HepG2 (cell line): Measurements from ENCODE around the gene UXS1. TPM values are rescaled to one million over a fixed set of nuclear protein-coding genes. Genes with fewer than 3 reads are reported as not detected.

ENCODE experiments used
- ATAC-seq: fragments of 200-7000 bp; cut with Tn5 transposase; 3 replicates; pipeline ENCODE4 v1.9.1; 2020; ENCODE audit warnings: mild to moderate bottlenecking, moderate library complexity
- BruUV-seq: library from RNA; stranded (reverse); fragments of 400-500 nt; replicated peaks from 2 replicates; lab custom pipeline; 2021; lab: Mats Ljungman, UMichigan
- CTCF ChIA-PET: fragments of 300-600 bp; formaldehyde crosslinking; extraction: SDS; loops from one replicate; lab custom pipeline; 2021; ENCODE audit warnings: low total read pairs, inconsistent platforms, low intra/inter-chr PET ratio; lab: Yijun Ruan, JAX
- POLR2A ChIA-PET: fragments of 350-600 bp; sonication (Branson Sonifier 250); formaldehyde crosslinking; loops from one replicate; lab custom pipeline; 2020; ENCODE audit warnings: antibody characterized with exemption, inconsistent platforms; lab: Yijun Ruan, JAX
- DNase-seq: peaks from one replicate; pipeline ENCODE4 v3.0.0-alpha.2; 2015; ENCODE audit warnings: low spot score
- FAIRE-seq: peaks from 3 replicates; lab custom pipeline; 2011; peaks lifted over from hg19 to GRCh38; lab: Jason Lieb, UNC
- H2AFZ ChIP-seq: one replicate; pipeline ENCODE4 v1.6.1; 2011; ENCODE audit warnings: low read length, inconsistent platforms
- H3K27ac ChIP-seq: fragments of 300-600 bp; 3 replicates; pipeline ENCODE4 v1.8.0; 2011; ENCODE audit warnings: mixed run types, mild to moderate bottlenecking, mixed read lengths, low read length, inconsistent platforms; ENCODE audit not compliant: insufficient read depth; ENCODE audit errors: extremely low read length
- H3K27me3 ChIP-seq, 2 experiments: fragments of 200-600 bp in 1 of 2; 2 replicates in 1 of 2; 3 replicates in 1 of 2; pipeline versions ENCODE4 v1.6.0 to v1.8.0; 2011; ENCODE audit warnings: low read length in 2 of 2, mild to moderate bottlenecking in 2 of 2, moderate library complexity in 2 of 2, inconsistent platforms in 1 of 2; ENCODE audit not compliant: insufficient read depth in 2 of 2, control insufficient read depth in 1 of 2
- H3K36me3 ChIP-seq, 2 experiments: fragments of 200-600 bp in 1 of 2; replicated peaks in 1 of 2; 2 replicates in 1 of 2; 3 replicates in 1 of 2; pipeline versions ENCODE4 v1.5.1 to v1.8.0; 2011; ENCODE audit warnings: low read length in 2 of 2, inconsistent platforms in 1 of 2; ENCODE audit not compliant: insufficient read depth in 2 of 2, control insufficient read depth in 1 of 2
- H3K4me1 ChIP-seq: 2 replicates; pipeline ENCODE4 v1.5.1; 2012; ENCODE audit warnings: low read length, inconsistent platforms; ENCODE audit not compliant: insufficient read depth
- H3K4me2 ChIP-seq: 2 replicates; pipeline ENCODE4 v1.6.0; 2011; ENCODE audit warnings: low read depth, low read length, inconsistent platforms
- H3K4me3 ChIP-seq, 3 experiments: fragments of 200-600 bp in 1 of 3; sonication (generic), shearing (Covaris generic) in 1 of 3; replicated peaks in 1 of 3; 2 replicates each; pipeline ENCODE4 v1.5.1; 2011 to 2016; ENCODE audit warnings: low read length in 3 of 3, inconsistent platforms in 2 of 3, low read depth in 2 of 3, mild to moderate bottlenecking in 2 of 3, control low read depth in 1 of 3, mixed read lengths in 1 of 3; ENCODE audit not compliant: insufficient read depth in 1 of 3
- H3K79me2 ChIP-seq: one replicate; pipeline ENCODE4 v1.6.1; 2011; ENCODE audit warnings: low read length, inconsistent platforms; ENCODE audit not compliant: insufficient read depth
- H3K9ac ChIP-seq: 2 replicates; pipeline ENCODE4 v1.6.0; 2011; ENCODE audit warnings: mild to moderate bottlenecking, low read depth, low read length, inconsistent platforms; ENCODE audit not compliant: insufficient read depth
- H3K9me3 ChIP-seq: 2 replicates; pipeline ENCODE4 v1.5.1; 2012; ENCODE audit warnings: mild to moderate bottlenecking, low read length
- H4K20me1 ChIP-seq: 2 replicates; pipeline ENCODE4 v1.6.0; 2011; ENCODE audit warnings: inconsistent platforms, mild to moderate bottlenecking, low read length, moderate library complexity; ENCODE audit not compliant: insufficient read depth
- AGO2 ChIP-seq: fragments of 200-400 bp; formaldehyde crosslinking; optimal IDR thresholded peaks from 2 replicates; pipeline ENCODE3; 2017; ENCODE audit warnings: mild to moderate bottlenecking, low read depth, low read length, moderate library complexity
- ATF7-NPFF ChIP-seq: sonication (generic); formaldehyde crosslinking; IDR thresholded peaks from 2 replicates; pipeline ENCODE4 v1.8.1; 2023; ENCODE audit warnings: mild to moderate bottlenecking, low read depth, missing genetic modification reagents, moderate library complexity
- FOSL2 ChIP-seq: sonication (generic); formaldehyde crosslinking; IDR thresholded peaks from 2 replicates; pipeline ENCODE4 v1.4.0; 2020; ENCODE audit warnings: missing genetic modification reagents
- IKZF4 ChIP-seq: sonication (generic); formaldehyde crosslinking; IDR thresholded peaks from 2 replicates; pipeline ENCODE4 v1.5.1; 2020; ENCODE audit warnings: borderline replicate concordance, mild to moderate bottlenecking, low read depth, missing genetic modification reagents; ENCODE audit errors: not compliant biosample characterization
- KMT2A ChIP-seq: sonication (generic); formaldehyde crosslinking; IDR thresholded peaks from 2 replicates; pipeline ENCODE4 v1.4.0; 2020; ENCODE audit warnings: missing genetic modification reagents
- RFXAP ChIP-seq: sonication (generic); formaldehyde crosslinking; IDR thresholded peaks from 2 replicates; pipeline ENCODE4 v1.4.0; 2020; ENCODE audit warnings: missing genetic modification reagents, borderline replicate concordance
- ZKSCAN8 ChIP-seq: IDR thresholded peaks from 2 replicates; pipeline ENCODE4 v1.6.1; 2016; ENCODE audit warnings: borderline replicate concordance, missing genetic modification reagents, missing compliant biosample characterization
- ZNF264 ChIP-seq: sonication (generic); formaldehyde crosslinking; IDR thresholded peaks from 2 replicates; pipeline ENCODE4 v1.4.0; 2020; ENCODE audit warnings: missing genetic modification reagents
- ZNF296 ChIP-seq: sonication (generic); formaldehyde crosslinking; conservative IDR thresholded peaks from 2 replicates; pipeline ENCODE4 v1.5.0; 2020; ENCODE audit warnings: mild to moderate bottlenecking, missing genetic modification reagents
- ZNF598 ChIP-seq: sonication (generic); formaldehyde crosslinking; IDR thresholded peaks from 2 replicates; pipeline ENCODE4 v1.5.1; 2020; ENCODE audit warnings: mild to moderate bottlenecking, missing genetic modification reagents, borderline replicate concordance
- ZNF672 ChIP-seq: sonication (generic); formaldehyde crosslinking; IDR thresholded peaks from 2 replicates; pipeline ENCODE4 v1.8.1; 2022; ENCODE audit warnings: missing genetic modification reagents
- ZSCAN12 ChIP-seq: sonication (generic); formaldehyde crosslinking; IDR thresholded peaks from 2 replicates; pipeline ENCODE4 v1.9.0; 2021; ENCODE audit warnings: mild to moderate bottlenecking, missing genetic modification reagents
- ZSCAN9 ChIP-seq: IDR thresholded peaks from 2 replicates; pipeline ENCODE4 v1.6.1; 2016; ENCODE audit warnings: borderline replicate concordance
- WGBS: methylation state at CpG from one replicate; pipeline ENCODE4 v1.1.6; 2017; ENCODE audit warnings: low lambda C conversion rate; 5-methylcytosine and 5-hydroxymethylcytosine counted together
- in situ Hi-C: cut with HindIII; loops from 2 replicates; pipeline ENCODE4 v1.10.0; 2017; ENCODE audit warnings: low pct_unique_long_range_greater_than_20kb; ENCODE audit not compliant: extremely low pct_ligation_motif_present
- intact Hi-C: fragments of 100-400 bp; cut with micrococcal nuclease; formaldehyde crosslinking; loops from one replicate; pipeline ENCODE4 v1.10.0; 2022; ENCODE audit not compliant: unreplicated experiment
- polyA plus RNA-seq, 8 experiments: library from polyadenylated mRNA; depleted of rRNA in 3 of 8; stranded (reverse) in 7 of 8; unstranded in 1 of 8; fragments of >200 nt; fragmentation: Illumina TruSeq in 4 of 8; extraction: Trizol in 4 of 8; gene quantifications; 2 replicates each; pipeline versions ENCODE4 v1.2.1 to v1.2.3, GENCODE V29; 2011 to 2016; ENCODE audit warnings: low read depth in 4 of 8, missing spikeins in 1 of 8, mixed read lengths in 1 of 8; ENCODE audit not compliant: insufficient read depth in 1 of 8
- total RNA-seq, 5 experiments: library from RNA; depleted of rRNA; stranded (reverse); fragments of >200 nt; fragmentation: Illumina TruSeq; extraction: Trizol; gene quantifications; 2 replicates each; pipeline ENCODE4 v1.2.3, GENCODE V29; 2016; ENCODE audit warnings: low read depth in 1 of 5
- TF ChIP-seq, protein P1 (sequence below): fragments of 450-650 bp; IDR thresholded peaks from 2 replicates; pipeline ENCODE4 v1.6.1; 2017; ENCODE audit warnings: mild to moderate bottlenecking
- TF ChIP-seq, protein P2 (sequence below): sonication (generic); formaldehyde crosslinking; IDR thresholded peaks from 2 replicates; pipeline ENCODE4 v1.9.0; 2021; ENCODE audit warnings: mild to moderate bottlenecking, missing genetic modification reagents

Gene UXS1
- total and polyA plus RNA-seq, 2 of the 13 experiments (the other 11 are each of a cell fraction or from before 2014, with no cell fraction given), result 53.3 to 110 TPM

DNA sequence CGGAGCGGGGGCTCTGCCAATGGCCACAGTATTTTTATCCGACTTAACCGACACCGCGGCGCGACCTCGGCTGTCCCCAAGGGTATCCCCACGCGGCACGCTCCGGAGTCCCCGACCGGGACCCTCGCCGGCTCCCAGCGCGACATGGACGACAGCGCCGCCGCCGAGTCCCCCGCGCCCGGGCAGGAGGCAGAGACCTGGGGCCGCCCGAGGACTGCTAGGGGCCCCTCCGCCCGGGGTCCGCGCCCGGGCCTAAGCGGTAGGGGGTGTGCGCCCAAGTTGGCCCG lies 468 bp downstream of the UXS1 start:
- intact Hi-C loops (loop anchor here (5.0 kb wide), 1 partner anchor 66 kb away; no protein-coding TSS in a partner anchor), in situ Hi-C loops (loop anchor here (25.0 kb wide), 1 partner anchor 856 kb away; the partner anchor contains the start of genes C2orf49 and TGFBRAP1)
- CTCF ChIA-PET, result no interaction called here
- no peak for FAIRE-seq
- Histone ChIP-seq H3K4me3 (peak overlapping the region; percentile 88 to 95 (median 91)), H3K9me3 (no peaks in the 10 kb centered on the region), H3K27ac (peak overlapping the region; percentile 60), H3K9ac (peak overlapping the region; percentile 80), H3K27me3 (no peaks in the 10 kb centered on the region; a peak in 1 of 5 replicates), H3K79me2 (peaks cover 46% of the 10 kb centered on the region), H3K4me2 (peak overlapping the region; percentile 99), H2AFZ (no peak overlapping the region), H3K36me3 (peaks cover 0 to 5% of the 10 kb centered on the region in 2 experiments; a peak in 1 of 5 replicates), H4K20me1 (peaks cover 4% of the 10 kb centered on the region; the same call in 1 of the 2 replicates), H3K4me1 (peaks cover 59% of the 10 kb centered on the region)
- POLR2A ChIA-PET, result interaction anchor here (1.8 kb wide), 1 partner anchor 66 kb away, joined by 17 read pairs; no protein-coding TSS in a partner anchor
- BruUV-seq, result no TSS peak
- ATAC-seq, result peak; percentile 58
- WGBS, result 0% methylated on average over 2 of the region's 37 CpGs
- DNase-seq, result peak; percentile 15
- TF ChIP-seq FOSL2 (CRISPR knock-in tag) (no peak), ZSCAN12 (CRISPR knock-in tag) (no peak), ATF7-NPFF (CRISPR knock-in tag) (peak; percentile 11; the same call in 1 of the 2 replicates), IKZF4 (CRISPR knock-in tag) (peak; percentile 61), ZNF296 (CRISPR knock-in tag) (0 out of 2 replicates have a peak, but pooled peaks have one; percentile 1), AGO2 (peak; percentile 79), ZNF598 (CRISPR knock-in tag) (peak; percentile 60; the same call in 1 of the 2 replicates), RFXAP (CRISPR knock-in tag) (0 out of 2 replicates have a peak, but pooled peaks have one; percentile 12), ZKSCAN8 (CRISPR knock-in tag) (no peak), ZSCAN9 (CRISPR knock-in tag) (no peak), ZNF264 (CRISPR knock-in tag) (0 out of 2 replicates have a peak, but pooled peaks have one; percentile 3), ZNF672 (CRISPR knock-in tag) (no peak), KMT2A (CRISPR knock-in tag) (no peak)
- TF ChIP-seq, protein P1, sequence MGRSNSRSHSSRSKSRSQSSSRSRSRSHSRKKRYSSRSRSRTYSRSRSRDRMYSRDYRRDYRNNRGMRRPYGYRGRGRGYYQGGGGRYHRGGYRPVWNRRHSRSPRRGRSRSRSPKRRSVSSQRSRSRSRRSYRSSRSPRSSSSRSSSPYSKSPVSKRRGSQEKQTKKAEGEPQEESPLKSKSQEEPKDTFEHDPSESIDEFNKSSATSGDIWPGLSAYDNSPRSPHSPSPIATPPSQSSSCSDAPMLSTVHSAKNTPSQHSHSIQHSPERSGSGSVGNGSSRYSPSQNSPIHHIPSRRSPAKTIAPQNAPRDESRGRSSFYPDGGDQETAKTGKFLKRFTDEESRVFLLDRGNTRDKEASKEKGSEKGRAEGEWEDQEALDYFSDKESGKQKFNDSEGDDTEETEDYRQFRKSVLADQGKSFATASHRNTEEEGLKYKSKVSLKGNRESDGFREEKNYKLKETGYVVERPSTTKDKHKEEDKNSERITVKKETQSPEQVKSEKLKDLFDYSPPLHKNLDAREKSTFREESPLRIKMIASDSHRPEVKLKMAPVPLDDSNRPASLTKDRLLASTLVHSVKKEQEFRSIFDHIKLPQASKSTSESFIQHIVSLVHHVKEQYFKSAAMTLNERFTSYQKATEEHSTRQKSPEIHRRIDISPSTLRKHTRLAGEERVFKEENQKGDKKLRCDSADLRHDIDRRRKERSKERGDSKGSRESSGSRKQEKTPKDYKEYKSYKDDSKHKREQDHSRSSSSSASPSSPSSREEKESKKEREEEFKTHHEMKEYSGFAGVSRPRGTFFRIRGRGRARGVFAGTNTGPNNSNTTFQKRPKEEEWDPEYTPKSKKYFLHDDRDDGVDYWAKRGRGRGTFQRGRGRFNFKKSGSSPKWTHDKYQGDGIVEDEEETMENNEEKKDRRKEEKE, result no peak
- TF ChIP-seq, protein P2, sequence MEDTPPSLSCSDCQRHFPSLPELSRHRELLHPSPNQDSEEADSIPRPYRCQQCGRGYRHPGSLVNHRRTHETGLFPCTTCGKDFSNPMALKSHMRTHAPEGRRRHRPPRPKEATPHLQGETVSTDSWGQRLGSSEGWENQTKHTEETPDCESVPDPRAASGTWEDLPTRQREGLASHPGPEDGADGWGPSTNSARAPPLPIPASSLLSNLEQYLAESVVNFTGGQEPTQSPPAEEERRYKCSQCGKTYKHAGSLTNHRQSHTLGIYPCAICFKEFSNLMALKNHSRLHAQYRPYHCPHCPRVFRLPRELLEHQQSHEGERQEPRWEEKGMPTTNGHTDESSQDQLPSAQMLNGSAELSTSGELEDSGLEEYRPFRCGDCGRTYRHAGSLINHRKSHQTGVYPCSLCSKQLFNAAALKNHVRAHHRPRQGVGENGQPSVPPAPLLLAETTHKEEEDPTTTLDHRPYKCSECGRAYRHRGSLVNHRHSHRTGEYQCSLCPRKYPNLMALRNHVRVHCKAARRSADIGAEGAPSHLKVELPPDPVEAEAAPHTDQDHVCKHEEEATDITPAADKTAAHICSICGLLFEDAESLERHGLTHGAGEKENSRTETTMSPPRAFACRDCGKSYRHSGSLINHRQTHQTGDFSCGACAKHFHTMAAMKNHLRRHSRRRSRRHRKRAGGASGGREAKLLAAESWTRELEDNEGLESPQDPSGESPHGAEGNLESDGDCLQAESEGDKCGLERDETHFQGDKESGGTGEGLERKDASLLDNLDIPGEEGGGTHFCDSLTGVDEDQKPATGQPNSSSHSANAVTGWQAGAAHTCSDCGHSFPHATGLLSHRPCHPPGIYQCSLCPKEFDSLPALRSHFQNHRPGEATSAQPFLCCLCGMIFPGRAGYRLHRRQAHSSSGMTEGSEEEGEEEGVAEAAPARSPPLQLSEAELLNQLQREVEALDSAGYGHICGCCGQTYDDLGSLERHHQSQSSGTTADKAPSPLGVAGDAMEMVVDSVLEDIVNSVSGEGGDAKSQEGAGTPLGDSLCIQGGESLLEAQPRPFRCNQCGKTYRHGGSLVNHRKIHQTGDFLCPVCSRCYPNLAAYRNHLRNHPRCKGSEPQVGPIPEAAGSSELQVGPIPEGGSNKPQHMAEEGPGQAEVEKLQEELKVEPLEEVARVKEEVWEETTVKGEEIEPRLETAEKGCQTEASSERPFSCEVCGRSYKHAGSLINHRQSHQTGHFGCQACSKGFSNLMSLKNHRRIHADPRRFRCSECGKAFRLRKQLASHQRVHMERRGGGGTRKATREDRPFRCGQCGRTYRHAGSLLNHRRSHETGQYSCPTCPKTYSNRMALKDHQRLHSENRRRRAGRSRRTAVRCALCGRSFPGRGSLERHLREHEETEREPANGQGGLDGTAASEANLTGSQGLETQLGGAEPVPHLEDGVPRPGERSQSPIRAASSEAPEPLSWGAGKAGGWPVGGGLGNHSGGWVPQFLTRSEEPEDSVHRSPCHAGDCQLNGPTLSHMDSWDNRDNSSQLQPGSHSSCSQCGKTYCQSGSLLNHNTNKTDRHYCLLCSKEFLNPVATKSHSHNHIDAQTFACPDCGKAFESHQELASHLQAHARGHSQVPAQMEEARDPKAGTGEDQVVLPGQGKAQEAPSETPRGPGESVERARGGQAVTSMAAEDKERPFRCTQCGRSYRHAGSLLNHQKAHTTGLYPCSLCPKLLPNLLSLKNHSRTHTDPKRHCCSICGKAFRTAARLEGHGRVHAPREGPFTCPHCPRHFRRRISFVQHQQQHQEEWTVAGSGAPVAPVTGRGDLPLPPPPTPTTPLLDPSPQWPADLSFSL (CRISPR knock-in tag), result no peak; the same call in 1 of the 2 replicates
